Adrenal gland (tissue), 5 donors: Measurements from ENCODE around the gene IQSEC3.

Source experiments
- POLR2A ChIP-seq, 2 donors: fragments of 450-650 bp; IDR thresholded peaks; one replicate each; pipeline ENCODE4 v1.6.1; 2017; ENCODE audit warnings: antibody characterized with exemption in 2 of 2, mild to moderate bottlenecking in 2 of 2, moderate library complexity in 1 of 2
- TF ChIP-seq, protein P1 (sequence below), 6 experiments: fragments of 450-650 bp in 4 of 6; fragments of 200-600 bp in 2 of 6; sonication (generic) in 1 of 6; IDR thresholded peaks; 1 replicate in 5 of 6; 2 replicates in 1 of 6; pipeline versions ENCODE4 v1.5.1 to v1.8.0; 2016 to 2021; ENCODE audit warnings: antibody characterized with exemption in 6 of 6, mild to moderate bottlenecking in 2 of 6, moderate library complexity in 1 of 6
- donor health status: DM: no; HTN: no; CAD: no.

DNA sequence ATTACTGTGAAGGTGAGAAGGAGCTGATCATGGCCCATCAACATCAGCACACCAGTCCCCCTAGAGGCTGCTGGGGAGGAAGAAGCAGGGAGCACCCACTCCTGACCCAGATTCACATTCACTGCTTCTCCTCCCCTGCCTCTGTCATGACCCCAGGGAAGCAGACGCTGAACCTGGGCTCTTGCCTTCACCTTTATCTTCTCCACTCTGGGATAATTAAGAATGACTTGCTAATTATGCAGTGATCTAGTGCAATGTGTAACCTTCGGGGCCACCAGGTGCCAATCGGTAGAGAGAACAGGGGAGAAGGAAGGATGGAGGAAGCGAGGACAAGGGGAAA lies 44.4 kb upstream of the IQSEC3 start:
- TF ChIP-seq, protein P1, sequence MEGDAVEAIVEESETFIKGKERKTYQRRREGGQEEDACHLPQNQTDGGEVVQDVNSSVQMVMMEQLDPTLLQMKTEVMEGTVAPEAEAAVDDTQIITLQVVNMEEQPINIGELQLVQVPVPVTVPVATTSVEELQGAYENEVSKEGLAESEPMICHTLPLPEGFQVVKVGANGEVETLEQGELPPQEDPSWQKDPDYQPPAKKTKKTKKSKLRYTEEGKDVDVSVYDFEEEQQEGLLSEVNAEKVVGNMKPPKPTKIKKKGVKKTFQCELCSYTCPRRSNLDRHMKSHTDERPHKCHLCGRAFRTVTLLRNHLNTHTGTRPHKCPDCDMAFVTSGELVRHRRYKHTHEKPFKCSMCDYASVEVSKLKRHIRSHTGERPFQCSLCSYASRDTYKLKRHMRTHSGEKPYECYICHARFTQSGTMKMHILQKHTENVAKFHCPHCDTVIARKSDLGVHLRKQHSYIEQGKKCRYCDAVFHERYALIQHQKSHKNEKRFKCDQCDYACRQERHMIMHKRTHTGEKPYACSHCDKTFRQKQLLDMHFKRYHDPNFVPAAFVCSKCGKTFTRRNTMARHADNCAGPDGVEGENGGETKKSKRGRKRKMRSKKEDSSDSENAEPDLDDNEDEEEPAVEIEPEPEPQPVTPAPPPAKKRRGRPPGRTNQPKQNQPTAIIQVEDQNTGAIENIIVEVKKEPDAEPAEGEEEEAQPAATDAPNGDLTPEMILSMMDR (IDR thresholded peaks at IDR 0.05): no peak
- no peak for TF ChIP-seq POLR2A (IDR thresholded peaks at IDR 0.05)
